Measurements from ENCODE around the gene MXD3.
"Not testable (repeated sequence)": the region's sequence is repeated elsewhere in the genome, so short reads cannot be mapped to it uniquely, and the experiment has no call there.

Gene MXD3

GRCh38 chr5:177311723-177312648, at the start of gene MXD3:
Gene MXD3, minus strand, starts transcription at chr5:177311898. Its CDS starts 68 bp downstream, at chr5:177311830.
- peak; percentile 90 for DNase-seq (ENCODE audit: low read depth)

- not testable (repeated sequence) for DNase-seq (ENCODE audit: low read depth)
These were observed 49.0 kb upstream of the MXD3 start for GRCh38 chr5:177360740-177361139.

DNA sequence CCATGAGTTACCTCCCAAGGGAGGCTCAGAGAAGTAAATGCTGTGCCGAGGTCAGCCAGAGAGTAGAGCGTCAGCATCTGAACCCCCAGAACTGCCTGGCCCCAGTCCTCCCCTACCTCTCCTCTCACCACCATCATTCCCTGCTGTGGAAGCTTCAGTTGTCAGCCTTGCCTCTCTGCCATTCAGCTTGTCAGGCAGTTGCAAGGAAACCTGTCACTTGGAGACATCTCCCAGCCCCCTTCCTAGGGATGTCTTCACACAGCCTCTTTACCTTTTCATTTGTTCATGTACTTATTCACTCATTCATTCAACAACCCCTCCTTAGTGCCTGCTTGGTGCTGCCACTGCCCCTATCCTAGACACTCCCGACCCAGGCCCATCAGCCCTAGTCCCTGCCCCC, 48.2 kb upstream of the MXD3 start:
- no peak for DNase-seq (ENCODE audit: low read depth)

GRCh38 chr5:177359451-177359851, 47.8 kb upstream of the MXD3 start:
- DNase-seq (ENCODE audit: low read depth): no peak

DNA sequence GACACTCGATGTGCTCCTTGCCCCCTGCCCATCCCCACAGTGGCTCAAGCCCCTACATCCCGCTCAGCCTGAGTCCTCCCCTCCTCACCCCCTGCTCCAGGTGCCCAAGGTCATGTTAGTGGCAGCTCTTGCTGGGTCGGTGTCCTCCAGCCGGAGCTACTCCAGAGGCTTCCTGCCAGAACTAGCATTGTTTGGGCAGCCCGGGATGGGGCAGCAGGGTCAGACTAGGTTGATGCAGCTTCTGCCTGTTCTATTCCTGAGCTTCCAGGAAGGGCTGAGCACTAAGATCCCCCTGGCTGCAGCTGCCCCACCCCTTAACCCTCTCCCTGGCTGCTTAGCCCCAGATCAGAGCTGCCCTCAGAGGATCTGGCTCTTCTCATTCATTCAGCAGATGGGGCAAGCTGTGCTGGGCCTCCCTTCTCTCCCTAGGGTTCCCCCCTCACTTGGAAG, 46.7 kb upstream of the MXD3 start:
- DNase-seq (ENCODE audit: low read depth): no peak

DNA sequence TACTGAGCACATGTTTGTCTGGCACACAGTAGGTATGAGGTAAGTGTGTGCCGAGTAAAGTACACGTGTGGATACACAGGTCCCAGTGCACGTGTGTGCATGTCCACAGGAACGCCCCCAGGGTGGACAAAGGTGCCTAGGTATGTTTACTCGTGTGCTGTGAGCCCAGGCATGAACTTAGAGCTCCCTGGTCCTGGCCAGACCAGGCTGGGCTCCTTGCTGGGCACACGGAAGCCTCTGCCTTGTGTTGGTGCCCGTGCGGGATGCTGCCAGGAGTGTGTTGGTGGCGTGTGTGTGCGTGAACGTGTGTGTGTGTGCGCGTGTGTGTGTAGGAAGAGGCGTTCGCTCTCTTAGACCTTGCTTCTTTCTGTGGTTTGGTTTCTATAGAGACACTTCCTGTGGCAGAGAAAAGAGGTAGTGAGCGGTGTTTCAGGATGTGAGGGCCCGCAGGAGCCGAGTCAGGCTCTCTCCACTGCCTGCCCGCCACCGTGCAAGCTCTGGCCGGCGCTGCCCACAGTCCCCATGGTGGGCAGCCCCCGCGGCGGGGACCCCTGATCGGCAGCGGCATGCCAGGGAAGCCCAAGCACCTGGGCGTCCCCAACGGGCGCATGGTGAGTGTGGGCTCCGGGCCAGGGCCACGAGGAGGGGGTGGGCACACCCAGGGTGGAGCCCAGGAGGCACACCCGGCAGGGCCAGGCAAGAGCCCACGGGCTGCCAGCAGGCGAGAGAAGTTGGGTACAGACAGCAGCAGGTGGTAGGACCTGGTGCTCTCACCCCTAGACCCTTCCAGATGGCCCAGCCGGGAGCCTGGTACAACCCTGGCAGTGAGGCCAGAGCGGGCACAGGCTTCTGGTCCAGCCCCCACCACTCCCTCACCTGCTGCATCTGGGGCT, 46.0 kb upstream of the MXD3 start, which contains the start of gene RGS14:
Gene RGS14 (plus strand): TSS at position 466 of the 893 bp plus-strand sequence. CDS start 101 bp downstream, at position 567.
- peak; percentile 58 for DNase-seq (ENCODE audit: low read depth)

- no peak for DNase-seq (ENCODE audit: low read depth)
These were observed 45.4 kb upstream of the MXD3 start for GRCh38 chr5:177357146-177357458.

- DNase-seq (ENCODE audit: low read depth): no peak
These were observed 45.0 kb upstream of the MXD3 start for GRCh38 chr5:177356746-177357145.

- no peak for DNase-seq (ENCODE audit: low read depth)
These were observed 44.1 kb upstream of the MXD3 start for GRCh38 chr5:177355868-177356168.

GRCh38 chr5:177355162-177355867, 43.6 kb upstream of the MXD3 start:
- DNase-seq (ENCODE audit: low read depth): no peak

- DNase-seq (ENCODE audit: low read depth): no peak
These were observed 43.0 kb upstream of the MXD3 start for GRCh38 chr5:177354711-177355110.

GRCh38 chr5:177354256-177354655, 42.6 kb upstream of the MXD3 start:
- no peak for DNase-seq (ENCODE audit: low read depth)

- DNase-seq (ENCODE audit: low read depth): no peak
These were observed 41.4 kb upstream of the MXD3 start for GRCh38 chr5:177353093-177353492.

- peak; percentile 81 for DNase-seq (ENCODE audit: low read depth)
These were observed 40.0 kb upstream of the MXD3 start, which contains the start of gene LMAN2 for GRCh38 chr5:177351392-177352329. Gene LMAN2, minus strand, starts transcription at chr5:177351668. Its CDS starts 21 bp downstream, at chr5:177351647.

- DNase-seq (ENCODE audit: low read depth): no peak
These were observed 39.2 kb upstream of the MXD3 start for GRCh38 chr5:177350776-177351391.

DNA sequence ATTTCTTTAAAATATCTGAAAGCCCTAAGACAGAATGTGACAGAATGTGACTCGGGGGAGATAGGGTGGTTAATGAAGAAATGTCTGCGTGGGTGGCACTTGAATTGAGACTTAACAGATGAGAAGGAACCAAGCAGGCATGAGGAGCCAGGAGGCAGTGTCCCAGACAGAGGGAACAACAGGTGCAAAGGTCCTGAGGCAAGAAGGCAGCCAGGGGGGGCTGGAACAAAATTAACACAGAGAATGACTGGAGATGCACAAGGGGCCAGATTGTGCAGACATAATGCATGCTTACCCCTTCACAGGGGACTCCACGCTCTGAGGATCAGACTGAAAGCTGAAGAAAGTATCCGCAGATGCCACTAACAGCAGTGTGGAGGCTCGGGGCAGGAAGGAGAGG, 38.1 kb upstream of the MXD3 start:
- DNase-seq (ENCODE audit: low read depth): no peak

DNA sequence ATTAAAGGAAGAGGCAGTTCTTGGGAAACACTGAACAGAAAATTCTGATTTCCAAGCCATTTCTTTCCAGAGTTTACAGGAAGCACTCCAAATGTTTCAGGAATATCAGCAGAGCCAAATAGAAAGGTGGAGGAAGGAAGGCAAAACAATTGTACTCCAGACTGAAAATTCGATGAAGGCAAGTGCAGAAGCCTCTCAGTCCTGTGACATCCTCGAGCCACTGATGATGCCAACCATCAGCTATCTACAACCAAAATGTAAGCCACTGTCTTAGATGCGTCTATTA, 37.6 kb upstream of the MXD3 start:
- no peak for DNase-seq (ENCODE audit: low read depth)

DNA sequence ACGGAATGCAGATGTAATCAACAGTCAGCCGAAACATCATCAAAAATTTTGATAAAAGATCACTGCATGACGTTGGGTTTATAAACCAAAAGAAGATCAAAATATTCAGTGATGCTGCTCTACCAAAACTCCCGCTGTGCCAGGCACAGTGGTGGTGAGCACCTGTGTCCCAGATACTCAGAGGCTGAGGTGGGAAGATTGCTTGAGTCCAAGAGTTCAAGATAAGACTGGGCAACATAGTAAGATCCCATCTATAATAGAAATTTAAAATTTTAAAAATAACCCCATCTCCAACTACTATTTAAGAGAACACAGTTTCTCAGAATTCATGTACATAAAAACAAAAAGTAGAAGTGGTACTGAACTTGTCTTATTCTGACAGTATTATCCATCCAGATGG, 36.0 kb upstream of the MXD3 start:
- no peak for DNase-seq (ENCODE audit: low read depth)

DNA sequence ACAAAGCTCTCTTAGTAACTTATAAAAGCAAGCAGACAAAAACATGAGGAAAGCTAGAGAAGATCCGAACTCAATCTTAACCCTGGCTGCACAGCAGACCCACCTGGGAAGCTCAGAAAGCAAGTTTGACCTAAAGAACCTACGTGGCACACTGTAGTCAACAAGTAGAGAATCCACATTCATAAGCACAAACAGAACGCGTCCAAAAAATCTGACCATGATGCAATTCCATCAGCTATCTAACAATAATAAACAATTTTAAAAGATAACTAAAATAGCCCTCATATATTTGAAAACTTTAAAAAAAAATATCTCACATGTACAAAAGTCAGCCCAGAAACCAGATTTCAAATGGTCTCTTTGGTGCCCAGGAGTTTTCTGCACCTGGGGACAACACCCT, 35.1 kb upstream of the MXD3 start:
- DNase-seq (ENCODE audit: low read depth): no peak

GRCh38 chr5:177344891-177345290, 33.2 kb upstream of the MXD3 start:
- DNase-seq (ENCODE audit: low read depth): no peak

- DNase-seq (ENCODE audit: low read depth): no peak
These were observed 32.1 kb upstream of the MXD3 start for GRCh38 chr5:177343777-177344176.
